Measurements from ENCODE around the gene IL17RE. TPM values are rescaled to one million over a fixed set of nuclear protein-coding genes. Genes with fewer than 3 reads are reported as not detected.

Gene IL17RE
- total and polyA plus RNA-seq, 12 donors, result 0.22 to 4.3 (median 1.5) TPM

DNA sequence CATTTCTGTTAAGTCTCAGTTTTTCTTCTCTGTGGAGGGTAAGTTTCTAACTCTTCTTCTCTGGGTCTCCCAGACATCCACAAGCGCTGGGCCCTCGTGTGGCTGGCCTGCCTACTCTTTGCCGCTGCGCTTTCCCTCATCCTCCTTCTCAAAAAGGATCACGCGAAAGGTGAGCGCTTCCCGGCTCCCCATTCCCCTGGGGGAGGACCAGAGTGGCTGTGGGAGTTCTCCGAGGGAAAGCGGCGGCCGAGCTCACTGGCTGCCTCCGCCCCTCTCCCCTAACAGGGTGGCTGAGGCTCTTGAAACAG, 29.8 kb downstream of the IL17RE start:
- peaks cover 0 to 34% of the 10 kb centered on the region in 2 donors for H3K36me3 ChIP-seq (replicated peaks in 1 of 2)
- no peak for DNase-seq
- TF ChIP-seq POLR2A (IDR thresholded peaks at IDR 0.05), result no peak
- TF ChIP-seq, protein P1, sequence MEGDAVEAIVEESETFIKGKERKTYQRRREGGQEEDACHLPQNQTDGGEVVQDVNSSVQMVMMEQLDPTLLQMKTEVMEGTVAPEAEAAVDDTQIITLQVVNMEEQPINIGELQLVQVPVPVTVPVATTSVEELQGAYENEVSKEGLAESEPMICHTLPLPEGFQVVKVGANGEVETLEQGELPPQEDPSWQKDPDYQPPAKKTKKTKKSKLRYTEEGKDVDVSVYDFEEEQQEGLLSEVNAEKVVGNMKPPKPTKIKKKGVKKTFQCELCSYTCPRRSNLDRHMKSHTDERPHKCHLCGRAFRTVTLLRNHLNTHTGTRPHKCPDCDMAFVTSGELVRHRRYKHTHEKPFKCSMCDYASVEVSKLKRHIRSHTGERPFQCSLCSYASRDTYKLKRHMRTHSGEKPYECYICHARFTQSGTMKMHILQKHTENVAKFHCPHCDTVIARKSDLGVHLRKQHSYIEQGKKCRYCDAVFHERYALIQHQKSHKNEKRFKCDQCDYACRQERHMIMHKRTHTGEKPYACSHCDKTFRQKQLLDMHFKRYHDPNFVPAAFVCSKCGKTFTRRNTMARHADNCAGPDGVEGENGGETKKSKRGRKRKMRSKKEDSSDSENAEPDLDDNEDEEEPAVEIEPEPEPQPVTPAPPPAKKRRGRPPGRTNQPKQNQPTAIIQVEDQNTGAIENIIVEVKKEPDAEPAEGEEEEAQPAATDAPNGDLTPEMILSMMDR (IDR thresholded peaks at IDR 0.05), result no peak
- intact Hi-C loops (cut with DNase I), result no loop called here
- no peaks in the 10 kb centered on the region for H3K27me3 ChIP-seq
- H3K4me3 ChIP-seq, result peak overlapping the region in 2 of 4 donors; percentile 59 to 98
- peak overlapping the region in 4 of 5 donors; percentile 89 to 97 (median 93) for H3K27ac ChIP-seq
- H3K4me1 ChIP-seq (replicated peaks in 1 of 2), result peaks cover 21 to 24% of the 10 kb centered on the region in 2 donors
- 3 to 10% (median 5%) methylated on average over 10 to 13 of the region's 13 CpGs for WGBS, 4 donors
- H3K9me3 ChIP-seq (replicated peaks in 1 of 3), result no peaks in the 10 kb centered on the region

DNA sequence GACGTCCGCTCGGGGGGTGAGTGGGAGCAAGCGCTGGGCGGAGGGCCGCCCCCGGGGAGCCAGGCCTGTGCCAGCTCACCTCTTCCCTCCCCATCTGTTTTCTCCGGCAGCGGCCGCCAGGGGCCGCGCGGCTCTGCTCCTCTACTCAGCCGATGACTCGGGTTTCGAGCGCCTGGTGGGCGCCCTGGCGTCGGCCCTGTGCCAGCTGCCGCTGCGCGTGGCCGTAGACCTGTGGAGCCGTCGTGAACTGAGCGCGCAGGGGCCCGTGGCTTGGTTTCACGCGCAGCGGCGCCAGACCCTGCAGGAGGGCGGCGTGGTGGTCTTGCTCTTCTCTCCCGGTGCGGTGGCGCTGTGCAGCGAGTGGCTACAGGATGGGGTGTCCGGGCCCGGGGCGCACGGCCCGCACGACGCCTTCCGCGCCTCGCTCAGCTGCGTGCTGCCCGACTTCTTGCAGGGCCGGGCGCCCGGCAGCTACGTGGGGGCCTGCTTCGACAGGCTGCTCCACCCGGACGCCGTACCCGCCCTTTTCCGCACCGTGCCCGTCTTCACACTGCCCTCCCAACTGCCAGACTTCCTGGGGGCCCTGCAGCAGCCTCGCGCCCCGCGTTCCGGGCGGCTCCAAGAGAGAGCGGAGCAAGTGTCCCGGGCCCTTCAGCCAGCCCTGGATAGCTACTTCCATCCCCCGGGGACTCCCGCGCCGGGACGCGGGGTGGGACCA, 30.4 kb downstream of the IL17RE start:
- Histone ChIP-seq H3K27ac (peak overlapping the region in 4 of 5 donors; percentile 89 to 97 (median 93)), H3K27me3 (no peaks in the 10 kb centered on the region), H3K4me1 (replicated peaks in 1 of 2) (peaks cover 21 to 24% of the 10 kb centered on the region in 2 donors), H3K36me3 (replicated peaks in 1 of 2) (peaks cover 0 to 37% of the 10 kb centered on the region in 2 donors), H3K9me3 (replicated peaks in 1 of 3) (no peaks in the 10 kb centered on the region), H3K4me3 (peak overlapping the region in 3 of 4 donors; percentile 45 to 98 (median 59))
- 0 to 2% (median 1%) methylated on average over 9 to 77 of the region's 77 CpGs; no CpG with 5 or more reads in 1 of the 4 donors for WGBS, 4 donors
- intact Hi-C loops (cut with DNase I), result no loop called here
- no peak for TF ChIP-seq POLR2A (IDR thresholded peaks at IDR 0.05)
- TF ChIP-seq, protein P1 (IDR thresholded peaks at IDR 0.05), result peak; percentile 38 to 83 (median 74)
- peak; percentile 79 to 92 (median 86) for DNase-seq

DNA sequence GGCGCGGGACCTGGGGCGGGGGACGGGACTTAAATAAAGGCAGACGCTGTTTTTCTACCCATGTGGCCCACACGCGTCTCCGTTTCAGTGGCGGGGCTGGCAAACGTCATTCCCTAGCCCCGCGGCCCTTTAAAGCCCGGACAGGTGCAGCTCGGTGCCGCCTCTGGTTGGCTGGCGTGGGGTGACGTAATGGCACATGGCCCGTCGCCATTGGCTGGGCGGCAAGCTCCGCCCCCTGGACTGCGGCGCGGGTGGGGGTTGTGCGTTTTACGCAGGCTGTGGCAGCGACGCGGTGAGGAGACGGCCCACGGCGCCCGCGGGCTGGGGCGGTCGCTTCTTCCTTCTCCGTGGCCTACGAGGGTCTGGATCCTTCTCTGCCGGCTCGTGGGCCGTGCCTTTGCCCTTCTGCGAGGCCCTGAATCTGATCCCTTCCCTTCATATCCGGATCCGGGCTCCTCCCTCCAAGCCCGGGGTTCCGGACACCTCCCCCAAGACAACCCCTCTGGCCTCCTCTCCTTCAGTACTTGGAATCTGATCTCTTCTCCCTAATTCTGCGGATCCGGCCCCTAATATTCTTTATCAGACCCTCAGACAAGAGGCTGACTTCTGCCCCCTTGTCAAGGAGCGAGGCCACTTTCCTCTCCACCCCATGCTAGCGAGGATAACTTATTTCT, 31.1 kb downstream of the IL17RE start, which contains the start of gene CRELD1:
Gene CRELD1, plus strand, starts transcription at position 274 of the 674 bp plus-strand sequence. CDS start 605 bp downstream, outside the sequence.
- no peaks in the 10 kb centered on the region for H3K27me3 ChIP-seq
- peak within 1 kb of the TSS; percentile 89 to 97 (median 92) for H3K27ac ChIP-seq
- no peaks in the 10 kb centered on the region for H3K9me3 ChIP-seq (replicated peaks in 1 of 3)
- H3K36me3 ChIP-seq (replicated peaks in 1 of 2), result peaks cover 0 to 35% of the 10 kb centered on the region in 2 donors
- WGBS, 4 donors, result 0 to 1% (median 0%) methylated on average over 19 to 50 of the region's 50 CpGs
- H3K4me1 ChIP-seq (replicated peaks in 1 of 2), result peaks cover 21 to 24% of the 10 kb centered on the region in 2 donors
- TF ChIP-seq, protein P1 (IDR thresholded peaks at IDR 0.05), result no peak
- TF ChIP-seq POLR2A (IDR thresholded peaks at IDR 0.05), result peak; percentile 84 to 89
- peak within 1 kb of the TSS; percentile 11 to 98 (median 62) for H3K4me3 ChIP-seq
- DNase-seq, result peak; percentile 95 to 98 (median 97)
- intact Hi-C loops (cut with DNase I), result no loop called here

DNA sequence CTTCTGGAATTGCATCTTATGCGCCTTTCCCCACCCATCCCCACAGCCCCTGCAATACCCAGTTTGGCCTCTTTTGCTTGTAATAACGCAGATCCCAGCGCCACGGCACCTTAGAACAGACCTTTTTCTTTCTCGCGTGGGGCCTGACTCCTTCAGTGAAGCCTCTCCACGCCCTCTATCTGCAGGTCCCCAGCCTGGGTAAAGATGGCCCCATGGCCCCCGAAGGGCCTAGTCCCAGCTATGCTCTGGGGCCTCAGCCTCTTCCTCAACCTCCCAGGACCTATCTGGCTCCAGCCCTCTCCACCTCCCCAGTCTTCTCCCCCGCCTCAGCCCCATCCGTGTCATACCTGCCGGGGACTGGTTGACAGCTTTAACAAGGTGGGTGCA, 31.6 kb downstream of the IL17RE start:
- Histone ChIP-seq H3K4me3 (peak overlapping the region; percentile 11 to 98 (median 62)), H3K9me3 (replicated peaks in 1 of 3) (no peaks in the 10 kb centered on the region), H3K27ac (peak overlapping the region; percentile 89 to 97 (median 92)), H3K27me3 (no peaks in the 10 kb centered on the region), H3K4me1 (replicated peaks in 1 of 2) (peaks cover 21 to 24% of the 10 kb centered on the region in 2 donors), H3K36me3 (replicated peaks in 1 of 2) (peaks cover 0 to 32% of the 10 kb centered on the region in 2 donors)
- intact Hi-C loops (cut with DNase I), result no loop called here
- 8 to 23% (median 17%) methylated on average over 8 to 11 of the region's 11 CpGs for WGBS, 4 donors
- TF ChIP-seq POLR2A (IDR thresholded peaks at IDR 0.05), result no peak
- TF ChIP-seq, protein P1 (IDR thresholded peaks at IDR 0.05), result peak in 4 of 6 experiments; percentile 16 to 37 (median 29)
- peak in 3 of 7 donors; percentile 39 to 51 (median 46) for DNase-seq
